ENCODE data around the gene FMNL2.

The FMNL2 gene

GRCh38 chr2:152560873-152561595 is 226.1 kb downstream of the FMNL2 start:
- no peak for DNase-seq

GRCh38 chr2:152562198-152562884 is 227.4 kb downstream of the FMNL2 start:
- no peak for DNase-seq

- no peak for DNase-seq
Measured at GRCh38 chr2:152563764-152564163, 228.8 kb downstream of the FMNL2 start.

- no peak for DNase-seq
Measured at GRCh38 chr2:152564754-152565551, 230.0 kb downstream of the FMNL2 start.

GRCh38 chr2:152565884-152566727 is 231.1 kb downstream of the FMNL2 start:
- DNase-seq, result no peak

- DNase-seq, result no peak
Measured at GRCh38 chr2:152566728-152567069, 231.7 kb downstream of the FMNL2 start.

GRCh38 chr2:152568531-152568930 is 233.6 kb downstream of the FMNL2 start:
- no peak for DNase-seq

GRCh38 chr2:152569186-152569585 is 234.2 kb downstream of the FMNL2 start:
- DNase-seq, result no peak

GRCh38 chr2:152571048-152571766 is 236.2 kb downstream of the FMNL2 start:
- DNase-seq, result no peak

GRCh38 chr2:152572031-152572430 is 237.1 kb downstream of the FMNL2 start:
- DNase-seq, result no peak

- DNase-seq, result no peak
Measured at GRCh38 chr2:152573168-152573567, 238.2 kb downstream of the FMNL2 start.

- no peak for DNase-seq
Measured at GRCh38 chr2:152577579-152577978, 242.6 kb downstream of the FMNL2 start.

- DNase-seq, result no peak
Measured at GRCh38 chr2:152578573-152578972, 243.6 kb downstream of the FMNL2 start.

GRCh38 chr2:152580714-152581113 is 245.7 kb downstream of the FMNL2 start:
- no peak for DNase-seq

- DNase-seq, result no peak
Measured at GRCh38 chr2:152581360-152581759, 246.4 kb downstream of the FMNL2 start.

GRCh38 chr2:152582081-152582480 is 247.1 kb downstream of the FMNL2 start:
- no peak for DNase-seq

GRCh38 chr2:152583512-152584229 is 248.7 kb downstream of the FMNL2 start:
- no peak for DNase-seq

GRCh38 chr2:152584301-152584700 is 249.3 kb downstream of the FMNL2 start:
- no peak for DNase-seq

- DNase-seq, result no peak
Measured at GRCh38 chr2:152585830-152586484, 251.0 kb downstream of the FMNL2 start.

GRCh38 chr2:152587187-152587947 is 252.4 kb downstream of the FMNL2 start:
- DNase-seq, result no peak

All from effector CD4-positive, alpha-beta T cell (primary cell).